Esophagus muscularis mucosa (tissue), 4 donors: Measurements from ENCODE around the gene GNG2.

Experiments
- CTCF ChIP-seq, 3 experiments: fragments of 200-600 bp in 2 of 3; fragments of 450-650 bp in 1 of 3; sonication (generic) in 2 of 3; IDR thresholded peaks; one replicate each; pipeline ENCODE4 v1.5.1; 2017 to 2019; ENCODE audit warnings: antibody characterized with exemption in 3 of 3, mild to moderate bottlenecking in 2 of 3, moderate library complexity in 1 of 3
- EP300 ChIP-seq: sonication (generic); formaldehyde crosslinking; IDR thresholded peaks from one replicate; pipeline ENCODE4 v1.6.1; 2017; ENCODE audit warnings: antibody characterized with exemption
- POLR2A ChIP-seq: fragments of 450-650 bp; IDR thresholded peaks from one replicate; pipeline ENCODE4 v1.6.1; 2017; ENCODE audit warnings: antibody characterized with exemption, moderate library complexity, mild to moderate bottlenecking, low read depth
- POLR2AphosphoS5 ChIP-seq, 2 donors: sonication (generic); formaldehyde crosslinking; IDR thresholded peaks; one replicate each; pipeline ENCODE4 v1.6.1; 2017; ENCODE audit warnings: antibody characterized with exemption in 2 of 2

- no peak for TF ChIP-seq POLR2A
- no peak for TF ChIP-seq CTCF (IDR thresholded peaks at IDR 0.05)
- TF ChIP-seq EP300 = no peak
- no peak for TF ChIP-seq POLR2AphosphoS5 (IDR thresholded peaks at IDR 0.05)
Observed at GRCh38 chr14:51939755-51940301, 79.4 kb downstream of the GNG2 start.
